Measurements from ENCODE around the gene NOG.
A peak's percentile ranks its signal among the peaks of the same experiment; 100 is the strongest.

The NOG gene

GRCh38 chr17:56593646-56594319, at the start of gene NOG:
Gene NOG, plus strand, starts transcription at chr17:56593699. Its CDS starts 525 bp downstream, at chr17:56594224.
- DNase-seq, result peak; percentile 48

DNA sequence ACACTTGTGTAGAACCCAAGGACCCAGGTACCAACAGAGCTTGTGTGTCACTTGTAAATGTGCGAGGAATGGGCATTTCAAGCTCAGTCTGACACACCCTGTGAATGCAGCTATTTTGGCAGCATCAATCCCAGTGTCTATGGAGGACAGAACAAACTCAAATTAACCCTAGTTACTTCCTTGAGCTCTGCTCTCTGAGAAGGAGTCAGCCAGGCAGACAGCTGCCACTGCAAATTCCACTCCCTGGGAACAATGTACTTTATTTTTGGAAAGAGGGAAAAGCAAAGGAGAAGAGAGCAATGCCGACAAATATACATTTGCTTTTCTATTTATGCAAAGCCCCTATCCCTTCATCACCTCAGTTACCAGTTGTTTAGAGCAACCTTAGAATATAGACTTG, 48.4 kb upstream of the NOG start:
- no peak for DNase-seq

- DNase-seq, result no peak
These were observed 47.6 kb upstream of the NOG start for GRCh38 chr17:56545930-56546329.

GRCh38 chr17:56548661-56549060, 44.8 kb upstream of the NOG start:
- DNase-seq, result no peak

DNA sequence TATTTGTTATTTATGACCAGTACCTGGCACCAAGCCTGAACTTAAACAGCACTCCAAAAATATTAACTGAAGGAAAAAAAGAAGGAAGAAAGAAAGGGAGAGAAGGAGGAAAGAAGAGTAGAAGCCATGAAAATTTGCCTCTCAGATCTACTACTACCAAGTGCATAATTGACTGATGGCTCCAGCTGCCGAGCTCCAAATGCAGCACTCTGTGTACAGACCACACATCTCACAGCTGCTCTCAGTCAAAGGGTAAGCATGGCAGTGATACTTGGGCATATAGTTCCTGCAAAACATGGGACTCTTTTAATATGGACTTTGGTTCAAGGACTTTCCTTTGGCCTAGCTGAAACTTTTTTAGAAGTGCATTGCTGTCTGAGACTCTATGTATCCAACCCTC, 44.0 kb upstream of the NOG start:
- no peak for DNase-seq

GRCh38 chr17:56557682-56558081, 35.8 kb upstream of the NOG start:
- DNase-seq, result no peak

GRCh38 chr17:56558088-56558487, 35.4 kb upstream of the NOG start:
- DNase-seq, result no peak

- no peak for DNase-seq
These were observed 23.3 kb upstream of the NOG start for GRCh38 chr17:56570199-56570598.

GRCh38 chr17:56571456-56571855, 22.0 kb upstream of the NOG start:
- DNase-seq, result no peak

DNA sequence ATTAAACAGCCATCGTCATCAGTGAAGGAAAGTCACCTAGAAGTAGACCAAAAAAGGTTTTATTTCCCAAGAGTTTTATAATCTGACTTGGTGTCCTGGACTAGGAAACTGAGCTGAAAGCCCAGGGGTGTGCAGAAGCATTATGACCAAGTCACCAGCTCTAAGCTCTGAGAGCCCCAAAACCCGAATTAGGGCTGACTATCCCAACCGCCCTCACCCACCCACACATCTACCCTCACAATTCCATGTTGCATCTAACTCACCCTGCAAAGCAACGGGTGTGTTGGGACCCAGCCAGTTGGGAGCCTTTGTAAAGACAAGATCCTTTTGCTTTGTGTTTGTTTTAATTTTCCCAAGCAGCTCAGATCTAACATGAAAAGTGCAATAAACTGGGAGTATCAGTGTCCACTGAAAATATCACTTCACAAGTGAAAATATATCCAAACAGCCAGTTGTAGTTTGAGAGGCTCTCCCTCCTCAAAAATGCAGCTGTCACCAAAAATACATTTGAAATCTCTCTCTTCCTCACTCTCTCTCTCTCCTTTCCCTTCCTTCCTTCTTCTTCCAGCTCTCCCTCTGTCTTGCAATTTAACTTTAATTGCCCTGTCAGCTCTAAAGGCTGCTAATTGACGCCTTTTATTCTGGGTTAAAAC, 16.2 kb upstream of the NOG start:
- DNase-seq, result no peak

- DNase-seq, result no peak
These were observed 15.7 kb upstream of the NOG start for GRCh38 chr17:56577843-56578204.

GRCh38 chr17:56581635-56582627, 11.6 kb upstream of the NOG start:
- no peak for DNase-seq

DNA sequence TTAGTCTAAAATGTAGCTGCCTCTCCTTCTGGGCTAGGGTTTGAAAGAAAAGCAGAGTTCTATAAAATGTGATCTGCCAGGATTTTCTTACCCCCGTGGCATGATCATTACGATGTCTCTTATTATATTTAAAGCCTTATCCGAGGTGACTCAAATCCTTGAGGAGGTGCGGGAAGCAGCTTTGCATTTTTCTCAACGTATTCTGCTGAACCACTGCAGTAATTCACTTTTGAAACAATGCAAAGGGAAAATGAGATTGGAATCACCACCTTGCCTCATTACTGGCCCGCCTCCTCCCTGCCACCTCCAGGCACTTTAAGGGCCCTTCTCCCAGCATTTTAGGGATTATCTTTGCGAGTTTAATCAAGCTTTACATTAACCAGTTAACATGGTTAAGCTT, 9.7 kb upstream of the NOG start:
- DNase-seq, result no peak

- DNase-seq, result no peak
These were observed 6.2 kb upstream of the NOG start for GRCh38 chr17:56587298-56587697.

DNA sequence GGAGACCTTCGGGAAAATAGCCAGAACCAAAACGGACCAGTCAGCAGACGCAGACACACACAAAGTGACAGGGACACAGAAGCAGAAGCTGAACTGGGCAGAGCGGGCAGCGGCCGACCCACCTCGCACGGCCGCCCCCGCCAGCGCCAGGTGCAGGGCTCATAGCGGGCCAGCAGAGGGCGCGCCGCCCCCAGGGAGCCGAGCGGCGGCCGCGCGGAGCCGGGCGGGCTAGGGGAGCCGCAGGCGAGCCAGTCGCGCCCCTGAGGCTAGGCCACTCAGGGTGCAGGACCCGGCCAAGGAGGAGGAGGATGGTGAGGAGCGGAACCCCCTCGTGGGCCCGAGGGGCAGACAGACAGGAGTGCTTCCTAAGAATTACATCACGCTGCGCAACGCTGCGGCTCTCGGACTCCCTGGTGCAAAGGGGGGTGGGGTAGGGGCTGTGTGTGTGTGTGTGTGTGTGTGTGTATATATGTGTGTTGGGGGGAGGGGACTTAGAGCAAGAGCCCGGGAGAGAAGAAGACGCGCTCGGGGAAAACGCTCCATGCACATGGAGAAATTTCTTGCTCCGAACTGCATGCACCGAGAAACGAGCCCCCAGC, 913 bp upstream of the NOG start:
- peak; percentile 71 for DNase-seq

DNA sequence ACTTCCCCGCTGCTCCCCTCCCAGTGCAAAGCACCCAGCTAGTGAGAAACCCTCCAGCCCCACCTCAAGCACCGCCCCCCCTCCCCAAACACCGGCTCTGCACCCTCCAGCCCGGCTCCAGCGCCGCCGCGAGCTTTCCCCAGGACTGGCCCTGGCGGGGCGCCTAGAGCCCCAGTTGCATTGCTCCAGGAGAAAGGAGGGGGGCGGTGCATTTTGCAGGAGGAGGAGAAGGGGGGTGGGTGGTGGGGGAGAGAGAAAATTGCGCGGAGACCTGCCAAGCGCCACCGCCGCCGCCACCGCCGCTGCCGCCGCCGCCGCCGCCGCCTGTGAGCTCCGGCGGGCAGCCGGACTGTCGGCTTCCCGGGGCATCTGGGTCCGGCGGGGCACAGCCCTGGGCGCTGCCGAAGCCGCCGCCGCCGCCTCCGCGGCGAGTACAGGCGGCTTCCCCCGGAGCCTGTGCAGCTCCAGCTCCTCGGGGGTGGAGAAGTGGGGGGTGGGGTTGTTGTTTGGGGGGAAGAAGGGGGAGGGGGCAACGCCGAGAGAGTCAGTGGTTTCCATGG, 333 bp upstream of the NOG start:
- peak; percentile 36 for DNase-seq

GRCh38 chr17:56594320-56595107, 1.0 kb downstream of the NOG start:
- peak; percentile 28 for DNase-seq

GRCh38 chr17:56595108-56595418, 1.6 kb downstream of the NOG start:
- no peak for DNase-seq

DNA sequence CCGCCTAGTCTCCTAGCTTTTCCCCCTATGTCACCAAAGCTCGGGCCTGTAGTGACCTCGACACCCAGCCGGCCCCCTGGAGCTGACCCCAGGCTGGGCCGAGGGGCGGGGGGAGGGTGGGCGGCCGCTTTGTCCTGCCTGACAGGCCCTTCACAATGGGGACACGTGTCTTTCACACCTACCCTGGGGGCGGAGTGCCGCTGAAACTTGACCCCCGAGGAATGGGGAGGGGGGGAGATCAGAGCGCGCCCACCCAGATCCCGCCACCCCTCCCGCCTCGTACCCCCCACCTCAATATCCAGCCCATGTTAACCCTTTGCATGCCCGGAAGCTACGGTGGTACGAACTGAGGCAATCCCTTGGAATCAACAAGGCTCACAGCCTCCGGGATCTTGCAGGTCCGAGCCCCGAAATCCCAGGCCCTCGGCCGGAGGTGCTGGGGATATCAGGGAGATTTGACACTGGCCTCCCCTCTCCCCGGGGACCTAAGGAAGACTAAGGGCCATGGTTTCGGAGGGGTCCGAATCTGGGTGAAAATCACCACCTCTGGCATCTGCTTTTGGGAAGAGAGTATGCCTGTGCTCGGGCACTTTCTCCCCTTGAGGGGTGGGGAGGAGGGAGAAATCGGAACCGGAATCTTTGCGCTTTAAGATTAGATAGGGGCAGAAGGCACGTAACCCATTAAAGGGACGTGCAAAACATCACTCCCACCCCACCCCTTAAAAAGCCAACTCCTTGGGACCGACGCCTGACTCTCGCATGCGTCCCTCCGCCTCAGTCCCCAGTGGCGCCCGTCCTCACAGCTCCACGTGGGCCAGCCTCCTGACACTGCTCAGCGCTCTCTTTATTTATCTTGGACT, 2.6 kb downstream of the NOG start:
- peak; percentile 22 for DNase-seq

GRCh38 chr17:56596691-56597494, 3.4 kb downstream of the NOG start:
- DNase-seq, result peak; percentile 12
